Activated CD8-positive, alpha-beta memory T cell treated with anti-CD3 and anti-CD28 coated beads, Interleukin-2, amount 50 U/mL, for 24 hours (primary cell): Measurements from ENCODE around the gene SAP30.
A peak's percentile ranks its signal among the peaks of the same experiment; 100 is the strongest.

ENCODE experiments used
- DNase-seq: peaks from one replicate; pipeline ENCODE4 v3.0.0-alpha.2; 2020; ENCODE audit errors: extremely low read depth

SAP30 gene

DNA sequence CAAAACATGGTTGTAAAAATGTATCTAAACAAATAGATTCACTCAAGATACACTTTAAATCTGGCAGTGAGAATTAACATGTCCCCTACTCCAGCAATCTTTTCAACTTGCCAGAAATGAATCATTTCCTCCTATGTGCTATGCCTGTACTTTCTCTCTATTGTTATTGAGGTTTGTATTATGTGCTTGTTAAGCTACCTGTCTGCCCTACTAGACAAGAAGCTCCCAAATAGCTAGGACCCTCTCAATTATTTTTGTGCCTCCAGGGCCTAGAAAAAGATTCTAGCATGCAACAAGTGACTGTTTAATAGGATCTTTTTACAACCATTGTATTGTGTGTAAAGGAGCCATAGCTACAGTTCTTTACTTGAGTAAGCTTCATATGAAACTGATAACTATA, 3.5 kb upstream of the SAP30 start:
- DNase-seq, result no peak

- DNase-seq, result no peak
Observed at GRCh38 chr4:173367946-173368345, 2.8 kb upstream of the SAP30 start.

- DNase-seq, result peak; percentile 27
Observed at GRCh38 chr4:173370130-173370476, 651 bp upstream of the SAP30 start.

DNA sequence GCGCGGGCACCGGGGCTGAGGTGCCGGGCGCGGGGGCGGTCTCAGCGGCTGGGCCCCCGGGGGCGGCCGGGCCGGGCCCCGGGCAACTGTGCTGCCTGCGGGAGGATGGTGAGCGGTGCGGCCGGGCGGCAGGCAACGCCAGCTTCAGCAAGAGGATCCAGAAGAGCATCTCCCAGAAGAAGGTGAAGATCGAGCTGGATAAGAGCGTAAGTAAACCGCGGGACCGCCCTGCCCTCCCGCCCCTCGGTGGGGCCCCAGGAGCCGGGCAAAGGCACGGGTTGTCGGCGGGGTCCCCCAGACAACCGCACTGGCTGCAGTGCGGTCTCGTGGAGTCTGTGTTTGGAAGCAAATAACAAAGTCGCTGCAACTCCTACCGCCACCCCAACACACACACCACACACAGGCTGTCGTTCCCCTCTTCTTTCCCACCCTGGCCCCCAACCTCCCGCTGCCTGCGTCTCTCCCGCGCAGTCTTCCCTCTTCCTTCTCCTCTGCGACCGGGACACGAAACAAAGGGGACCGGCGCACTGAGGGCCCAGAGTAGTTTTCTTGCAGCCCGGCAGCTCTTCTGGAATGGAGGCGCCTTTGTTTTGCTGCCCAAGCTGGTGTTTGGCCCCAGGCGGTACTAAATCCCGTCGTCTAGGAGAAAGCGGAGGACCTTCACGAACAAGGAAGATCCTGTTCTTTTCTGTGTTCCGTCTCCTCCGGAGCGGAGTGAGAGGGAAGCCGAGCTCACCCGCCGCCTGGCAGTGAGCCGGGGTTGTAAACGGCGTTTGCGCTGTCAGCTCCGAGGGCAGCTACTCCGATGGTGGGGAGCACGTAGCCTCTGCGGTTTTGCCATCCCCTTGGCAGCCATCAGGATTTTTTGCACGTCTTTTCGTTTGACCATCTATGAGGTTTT, 788 bp downstream of the SAP30 start:
- DNase-seq, result no peak

DNA sequence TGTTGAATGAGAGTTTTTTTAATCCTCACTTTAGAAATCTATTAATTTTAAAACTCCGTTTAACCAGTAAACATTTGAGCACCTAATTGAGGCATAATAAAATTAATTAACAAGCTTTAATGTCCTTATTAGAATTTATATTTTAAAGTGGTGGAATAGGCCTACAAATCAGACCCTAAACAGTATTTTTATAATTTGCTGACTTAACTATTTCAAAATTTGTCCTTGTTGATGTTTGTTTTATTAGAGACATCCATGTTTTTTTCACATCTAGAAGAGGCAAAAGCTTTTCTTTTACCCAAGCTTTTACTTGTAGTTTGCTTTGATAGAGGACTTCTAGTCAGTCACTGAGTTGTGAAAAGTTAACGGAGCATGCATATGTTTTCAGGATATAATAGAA, 3.8 kb downstream of the SAP30 start:
- DNase-seq, result no peak

DNA sequence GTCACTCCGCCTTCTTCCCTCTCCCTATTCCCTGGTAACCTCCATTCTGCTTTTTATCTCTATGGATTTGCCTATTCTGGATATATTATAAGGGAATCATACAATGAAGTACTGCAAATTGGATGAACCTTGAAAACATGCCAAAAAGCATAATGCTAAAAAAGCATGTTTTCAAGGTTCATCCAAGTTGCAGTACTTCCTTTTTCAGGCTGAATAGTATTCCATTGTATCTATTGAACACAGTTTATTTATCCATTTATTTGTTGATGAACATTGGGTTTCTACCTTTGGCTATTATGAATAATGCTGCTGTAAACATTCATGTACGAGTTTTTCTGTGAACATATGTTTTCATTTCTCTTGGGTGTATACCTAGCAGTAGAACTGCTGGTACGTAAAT, 9.2 kb downstream of the SAP30 start:
- no peak for DNase-seq

DNA sequence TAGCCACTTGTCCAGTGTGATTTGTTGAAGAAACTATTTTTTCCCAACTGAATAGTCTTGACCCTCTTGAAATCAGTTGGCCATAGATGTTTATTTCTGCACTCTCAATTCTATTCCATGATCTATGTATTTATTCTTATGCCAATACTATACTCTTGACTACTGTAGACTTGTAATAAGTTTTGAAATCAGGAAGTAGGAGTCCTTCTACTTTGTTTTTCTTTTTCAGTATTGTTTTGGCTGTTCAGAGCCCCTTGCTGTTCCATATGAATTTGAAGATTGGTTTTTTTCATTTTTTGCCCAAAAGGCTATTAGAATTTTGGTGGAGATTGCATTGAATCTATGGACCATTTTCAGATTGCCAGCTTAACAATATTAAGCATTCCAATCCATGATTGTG, 10.2 kb downstream of the SAP30 start:
- DNase-seq, result no peak

- no peak for DNase-seq
Observed at GRCh38 chr4:173381610-173382009, 10.9 kb downstream of the SAP30 start.

DNA sequence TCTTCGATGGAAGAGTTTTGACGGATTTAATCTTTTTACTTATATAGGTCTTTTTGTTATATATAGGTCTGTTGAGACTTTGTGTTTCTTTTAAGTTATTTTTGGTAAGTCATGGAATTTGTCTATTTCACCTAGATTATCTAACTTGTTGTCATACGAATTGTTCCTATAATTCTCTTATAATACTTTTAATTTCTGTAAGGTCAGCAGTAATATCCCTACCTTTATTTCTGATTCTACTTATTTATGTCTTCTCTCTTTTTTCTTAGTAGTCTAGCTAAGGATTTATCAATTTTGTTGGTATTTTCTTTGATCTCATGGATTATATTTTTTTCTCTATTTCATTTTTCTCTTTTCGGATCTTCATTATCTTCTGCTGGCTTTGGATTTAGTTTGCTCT, 11.6 kb downstream of the SAP30 start:
- no peak for DNase-seq

GRCh38 chr4:173386751-173387150, 16.0 kb downstream of the SAP30 start:
- no peak for DNase-seq

- no peak for DNase-seq
Observed at GRCh38 chr4:173391701-173392100, 20.9 kb downstream of the SAP30 start.

DNA sequence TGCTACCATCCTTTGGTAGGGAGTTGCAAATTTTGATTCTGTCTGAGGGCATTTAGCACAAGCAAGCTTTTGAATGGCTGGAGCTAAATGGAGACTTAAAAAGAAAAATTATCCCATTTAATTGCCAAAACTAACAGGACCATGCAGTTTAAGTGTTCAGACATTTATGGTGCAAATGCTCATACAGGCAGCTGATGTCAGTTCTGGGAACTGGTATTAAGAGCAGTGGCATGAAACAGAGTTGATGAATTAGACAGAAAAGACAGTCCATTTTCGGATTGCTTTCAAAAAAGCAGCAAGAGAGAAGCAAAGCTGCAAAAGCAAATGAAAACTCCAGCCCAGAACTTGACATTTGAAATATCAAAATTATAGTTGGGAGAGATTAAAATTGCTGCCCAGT, 26.9 kb downstream of the SAP30 start:
- DNase-seq, result no peak

DNA sequence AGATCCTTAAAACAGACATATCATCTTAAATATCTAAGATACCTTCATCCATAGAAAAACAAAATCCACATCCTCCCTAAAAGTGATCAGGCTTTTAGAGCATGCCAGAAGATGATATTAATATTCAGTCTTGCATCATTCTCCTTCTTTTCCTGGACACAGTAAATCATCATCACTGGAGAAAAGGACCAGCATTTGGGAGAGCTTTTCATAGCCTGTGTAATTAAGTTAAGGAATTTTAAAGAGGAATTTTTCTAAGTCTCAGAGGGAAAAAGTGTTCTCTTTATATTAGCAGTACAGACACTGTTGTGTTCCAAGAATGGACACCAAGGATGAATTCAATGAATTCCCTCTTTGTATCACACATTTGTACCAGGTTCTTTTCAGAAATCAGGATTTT, 27.5 kb downstream of the SAP30 start:
- DNase-seq, result no peak

DNA sequence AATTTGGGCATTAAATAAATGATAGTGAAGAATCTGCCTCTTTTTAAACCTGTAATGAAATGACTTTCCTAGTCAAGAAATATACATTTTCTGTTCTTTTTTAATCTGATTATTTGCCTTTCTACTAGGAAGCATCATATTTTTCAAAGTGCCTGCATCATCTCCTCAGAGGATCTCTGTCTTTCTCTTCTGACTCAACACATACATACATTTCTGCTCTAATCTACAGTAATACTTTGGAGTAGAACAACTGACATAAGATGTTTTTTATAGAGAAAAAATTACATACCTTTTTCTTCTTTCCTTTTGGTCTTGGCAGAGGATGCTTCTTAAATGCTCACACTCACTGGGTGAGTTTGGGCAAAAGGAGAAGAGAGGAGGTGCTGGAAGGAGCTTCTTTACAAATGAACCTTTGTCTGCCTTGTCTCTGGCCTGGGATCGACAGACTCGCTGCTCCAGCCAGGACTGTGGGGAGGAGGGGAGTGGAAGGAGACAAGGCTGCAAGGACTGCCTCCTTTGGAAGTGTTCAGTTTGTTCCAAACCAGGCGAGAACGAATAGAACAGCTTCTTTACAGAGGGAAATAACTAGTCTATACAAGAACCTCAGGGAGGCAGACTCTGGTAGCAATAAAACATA, 28.1 kb downstream of the SAP30 start, which contains the start of gene SCRG1:
TSS of gene SCRG1 (minus strand) at position 338 of the 637 bp plus-strand sequence. CDS start 7,702 bp downstream, outside the sequence.
- DNase-seq, result no peak

DNA sequence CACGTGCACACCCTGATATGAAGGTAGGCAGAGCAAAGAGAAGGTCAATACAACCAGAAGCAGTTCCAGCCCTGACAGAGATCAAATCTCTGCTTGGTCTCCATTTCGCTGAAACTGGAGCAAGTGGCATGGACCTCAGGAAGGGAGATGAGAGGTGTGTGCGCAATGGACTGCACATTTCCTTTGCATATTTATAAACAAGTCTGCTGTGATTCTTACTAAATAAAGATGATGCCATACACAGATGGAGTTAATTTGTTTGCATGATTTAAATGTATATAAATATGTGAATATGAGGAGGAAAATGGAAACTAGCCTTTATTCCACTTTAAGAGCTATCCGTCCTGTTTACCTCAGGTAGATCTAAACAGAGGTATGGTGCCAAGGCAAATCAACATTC, 30.3 kb downstream of the SAP30 start:
- no peak for DNase-seq

DNA sequence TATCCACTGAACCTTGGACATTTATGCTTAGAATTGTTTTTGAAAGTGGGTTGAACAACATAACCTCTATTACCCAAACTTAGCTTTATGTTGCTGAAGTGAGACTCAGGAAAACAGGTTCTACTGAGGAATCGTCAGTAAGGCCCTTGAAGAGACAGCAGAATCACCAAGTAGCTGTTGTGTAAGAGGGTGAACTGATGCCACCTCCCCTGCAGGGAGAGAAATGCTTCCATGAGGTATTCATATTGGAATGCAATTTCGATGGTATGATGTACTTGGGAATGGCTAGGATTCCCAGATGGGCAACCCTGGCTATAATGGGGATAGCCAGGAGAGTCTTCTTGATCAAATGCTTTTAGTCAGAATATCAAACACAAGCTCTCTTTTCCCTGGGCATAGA, 32.3 kb downstream of the SAP30 start:
- DNase-seq, result no peak

- DNase-seq, result no peak
Observed at GRCh38 chr4:173404296-173404865, 33.6 kb downstream of the SAP30 start.

GRCh38 chr4:173405840-173406606, 35.3 kb downstream of the SAP30 start:
- DNase-seq, result no peak

DNA sequence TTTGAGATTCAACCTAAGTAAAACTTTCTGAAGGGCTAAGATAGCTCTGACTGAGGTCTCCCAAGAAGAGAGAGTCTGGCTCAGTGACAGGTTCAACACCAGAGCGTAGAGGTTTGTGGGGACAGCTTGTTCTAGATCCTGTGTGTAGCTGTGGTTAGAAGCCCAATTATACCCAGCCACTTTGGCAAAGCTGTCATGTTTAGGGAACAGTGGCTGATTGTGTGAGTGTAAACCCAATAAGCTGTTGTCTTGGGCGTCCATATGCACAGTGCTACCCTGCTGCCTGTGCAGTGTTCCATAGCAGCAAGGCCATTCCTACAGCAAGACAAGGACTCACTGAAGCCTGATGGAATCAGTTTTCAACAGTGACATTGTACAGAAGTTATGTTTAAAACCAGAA, 39.3 kb downstream of the SAP30 start:
- DNase-seq, result no peak

GRCh38 chr4:173411106-173411693, 40.4 kb downstream of the SAP30 start:
- no peak for DNase-seq

- DNase-seq, result no peak
Observed at GRCh38 chr4:173413036-173413435, 42.3 kb downstream of the SAP30 start.

DNA sequence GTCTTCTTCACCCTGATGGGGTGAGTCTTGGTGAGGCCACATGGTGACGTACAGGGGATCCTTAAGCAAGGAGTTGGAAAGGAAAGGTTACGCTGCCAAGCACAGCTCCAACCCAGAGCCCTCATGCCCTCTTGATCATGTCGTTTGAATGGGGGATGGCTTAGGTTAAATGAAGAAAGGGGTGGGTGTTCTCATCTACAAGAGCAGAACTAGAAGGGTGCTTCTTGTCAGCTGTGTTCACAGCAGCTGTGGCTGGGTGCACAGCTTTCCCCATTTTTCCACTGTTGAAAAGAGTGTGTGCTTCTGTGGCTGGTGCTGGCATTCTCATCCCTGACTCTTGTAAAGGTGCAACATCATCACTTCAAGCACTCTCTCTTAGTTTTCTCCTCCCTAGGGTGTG, 43.7 kb downstream of the SAP30 start:
- no peak for DNase-seq
